ENCODE measurements around the gene ZNF814. TPM values are rescaled to one million over a fixed set of nuclear protein-coding genes. Genes with fewer than 3 reads are reported as not detected.

The ZNF814 gene
- total and polyA plus RNA-seq, 7 donors, result 4.2 to 13.3 (median 9.2) TPM

- TF ChIP-seq POLR2A (IDR thresholded peaks at IDR 0.05), result no peak
- TF ChIP-seq, protein P1, sequence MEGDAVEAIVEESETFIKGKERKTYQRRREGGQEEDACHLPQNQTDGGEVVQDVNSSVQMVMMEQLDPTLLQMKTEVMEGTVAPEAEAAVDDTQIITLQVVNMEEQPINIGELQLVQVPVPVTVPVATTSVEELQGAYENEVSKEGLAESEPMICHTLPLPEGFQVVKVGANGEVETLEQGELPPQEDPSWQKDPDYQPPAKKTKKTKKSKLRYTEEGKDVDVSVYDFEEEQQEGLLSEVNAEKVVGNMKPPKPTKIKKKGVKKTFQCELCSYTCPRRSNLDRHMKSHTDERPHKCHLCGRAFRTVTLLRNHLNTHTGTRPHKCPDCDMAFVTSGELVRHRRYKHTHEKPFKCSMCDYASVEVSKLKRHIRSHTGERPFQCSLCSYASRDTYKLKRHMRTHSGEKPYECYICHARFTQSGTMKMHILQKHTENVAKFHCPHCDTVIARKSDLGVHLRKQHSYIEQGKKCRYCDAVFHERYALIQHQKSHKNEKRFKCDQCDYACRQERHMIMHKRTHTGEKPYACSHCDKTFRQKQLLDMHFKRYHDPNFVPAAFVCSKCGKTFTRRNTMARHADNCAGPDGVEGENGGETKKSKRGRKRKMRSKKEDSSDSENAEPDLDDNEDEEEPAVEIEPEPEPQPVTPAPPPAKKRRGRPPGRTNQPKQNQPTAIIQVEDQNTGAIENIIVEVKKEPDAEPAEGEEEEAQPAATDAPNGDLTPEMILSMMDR (IDR thresholded peaks at IDR 0.05), result no peak
- no peak for TF ChIP-seq EP300 (IDR thresholded peaks at IDR 0.05)
- no peak for TF ChIP-seq POLR2AphosphoS5 (IDR thresholded peaks at IDR 0.05)
- H3K4me3 ChIP-seq, result no peak overlapping the region
- intact Hi-C loops (cut with DNase I), result no loop called here
- H3K27ac ChIP-seq, result no peak overlapping the region
- peaks cover 0 to 7% (median 0%) of the 10 kb centered on the region in 4 donors for H3K36me3 ChIP-seq
- no peak for DNase-seq
- H3K9me3 ChIP-seq, result no peaks in the 10 kb centered on the region
- H3K27me3 ChIP-seq, result no peaks in the 10 kb centered on the region
- H3K4me1 ChIP-seq, result peaks cover 0 to 22% (median 15%) of the 10 kb centered on the region in 4 donors
- 67 to 83% methylated on average over 4 of the region's 4 CpGs for WGBS, 2 donors
Measured at GRCh38 chr19:57802269-57802668, 86.6 kb downstream of the ZNF814 start.

DNA sequence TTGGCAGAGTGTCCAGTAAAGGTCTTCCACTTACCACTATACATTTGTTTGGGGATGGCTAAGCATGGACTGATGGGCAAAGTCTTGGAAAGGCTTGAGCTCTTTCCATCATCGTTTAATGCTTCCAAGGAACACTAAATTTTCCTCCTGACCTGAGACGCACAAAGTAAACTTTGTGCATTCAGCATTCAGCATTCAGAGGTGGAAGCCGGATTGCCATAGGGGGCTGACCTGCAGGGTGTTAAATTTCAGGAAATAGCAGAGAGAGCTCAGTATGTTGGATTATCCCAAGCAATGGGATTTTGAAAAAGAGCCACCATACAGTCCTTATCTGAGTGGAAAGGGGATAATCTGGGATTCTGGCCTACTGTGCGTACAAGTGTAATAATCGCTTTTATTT lies 88.1 kb downstream of the ZNF814 start:
- 77 to 93% methylated on average over 5 of the region's 5 CpGs for WGBS, 2 donors
- H3K36me3 ChIP-seq, result peaks cover 0 to 4% (median 3%) of the 10 kb centered on the region in 4 donors
- H3K4me1 ChIP-seq, result peaks cover 0 to 22% (median 15%) of the 10 kb centered on the region in 4 donors
- no peaks in the 10 kb centered on the region for H3K9me3 ChIP-seq
- DNase-seq, result no peak
- TF ChIP-seq POLR2A (IDR thresholded peaks at IDR 0.05) (no peak), EP300 (IDR thresholded peaks at IDR 0.05) (no peak), POLR2AphosphoS5 (IDR thresholded peaks at IDR 0.05) (no peak)
- TF ChIP-seq, protein P1 (IDR thresholded peaks at IDR 0.05), result no peak
- H3K4me3 ChIP-seq, result no peak overlapping the region
- intact Hi-C loops (cut with DNase I), result no loop called here
- H3K27me3 ChIP-seq, result no peaks in the 10 kb centered on the region
- no peak overlapping the region for H3K27ac ChIP-seq

Other genes starting within 250 kb of the ZNF814 start
- under 1 TPM in 1 of 4 donors, not detected in 3; 0.36 TPM for gene ZSCAN4, start 220.1 kb downstream of the ZNF814 start, total RNA-seq
- not detected for gene ZSCAN4, start 220.1 kb downstream of the ZNF814 start, polyA plus RNA-seq
- gene ZNF551, start 207.1 kb downstream of the ZNF814 start, total RNA-seq, result 10 to 100 TPM in 1 of 4 donors, 1 to 10 TPM in 3; 4.2 to 10.7 (median 6.6) TPM
- 1 to 10 TPM in 1 of 3 donors, under 1 TPM in 2; 0.60 to 4.1 (median 0.92) TPM for gene ZNF551, start 207.1 kb downstream of the ZNF814 start, polyA plus RNA-seq
- 1 to 10 TPM; 6.1 to 8.4 (median 7.7) TPM for gene ZNF154, start 179.8 kb downstream of the ZNF814 start, total RNA-seq
- gene ZNF154, start 179.8 kb downstream of the ZNF814 start, polyA plus RNA-seq, result 1 to 10 TPM in 1 of 3 donors, under 1 TPM in 1, not detected in 1; under 0.01 to 3.5 TPM
- 10 to 100 TPM; 10.5 to 14.6 (median 13.5) TPM for gene ZNF671, start 161.4 kb downstream of the ZNF814 start, total RNA-seq
- gene ZNF671, start 161.4 kb downstream of the ZNF814 start, polyA plus RNA-seq, result 1 to 10 TPM in 1 of 3 donors, under 1 TPM in 2; 0.60 to 5.2 (median 0.69) TPM
- gene ZNF776, start 142.2 kb downstream of the ZNF814 start, total RNA-seq, result 10 to 100 TPM in 3 of 4 donors, 1 to 10 TPM in 1; 8.3 to 12.5 (median 11.5) TPM
- 1 to 10 TPM; 2.1 to 7.6 (median 6.6) TPM for gene ZNF776, start 142.2 kb downstream of the ZNF814 start, polyA plus RNA-seq
- 10 to 100 TPM; 14.7 to 17.3 (median 15.6) TPM for gene ZNF586, start 119.4 kb downstream of the ZNF814 start, total RNA-seq
- gene ZNF586, start 119.4 kb downstream of the ZNF814 start, polyA plus RNA-seq, result 10 to 100 TPM in 1 of 3 donors, 1 to 10 TPM in 2; 4.8 to 10.7 (median 6.2) TPM
- 1 to 10 TPM; 2.4 to 7.1 (median 6.7) TPM for gene ZNF552, start 74.1 kb downstream of the ZNF814 start, total RNA-seq
- gene ZNF552, start 74.1 kb downstream of the ZNF814 start, polyA plus RNA-seq, result 10 to 100 TPM; 12.1 to 15.0 (median 13.6) TPM
- gene ZNF587B, start 58.7 kb downstream of the ZNF814 start, total RNA-seq, result 10 to 100 TPM in 2 of 4 donors, 1 to 10 TPM in 2; 7.2 to 13.0 (median 9.5) TPM
- gene ZNF587B, start 58.7 kb downstream of the ZNF814 start, polyA plus RNA-seq, result 1 to 10 TPM; 1.2 to 9.8 (median 2.8) TPM
- 10 to 100 TPM; 22.8 to 39.0 (median 33.1) TPM for gene ZNF587, start 39.2 kb downstream of the ZNF814 start, total RNA-seq
- 10 to 100 TPM in 1 of 3 donors, 1 to 10 TPM in 2; 4.2 to 26.8 (median 4.2) TPM for gene ZNF587, start 39.2 kb downstream of the ZNF814 start, polyA plus RNA-seq
- 10 to 100 TPM in 3 of 4 donors, 1 to 10 TPM in 1; 9.4 to 13.7 (median 12.5) TPM for gene ZNF417, start 27.6 kb upstream of the ZNF814 start, total RNA-seq
- gene ZNF417, start 27.6 kb upstream of the ZNF814 start, polyA plus RNA-seq, result 1 to 10 TPM; 1.2 to 5.6 (median 2.1) TPM
- 10 to 100 TPM in 3 of 4 donors, 1 to 10 TPM in 1; 8.3 to 12.5 (median 10.8) TPM for gene ZNF418, start 46.4 kb upstream of the ZNF814 start, total RNA-seq
- 1 to 10 TPM in 1 of 3 donors, under 1 TPM in 1, not detected in 1; 0.60 to 2.7 TPM for gene ZNF418, start 46.4 kb upstream of the ZNF814 start, polyA plus RNA-seq
- 1 to 10 TPM; 2.8 to 4.8 (median 3.8) TPM for gene ZNF256, start 58.7 kb upstream of the ZNF814 start, total RNA-seq
- gene ZNF256, start 58.7 kb upstream of the ZNF814 start, polyA plus RNA-seq, result 1 to 10 TPM in 2 of 3 donors, under 1 TPM in 1; 0.69 to 3.2 (median 2.4) TPM
- 1 to 10 TPM in 2 of 4 donors, under 1 TPM in 2; 0.66 to 1.5 (median 0.95) TPM for gene C19orf18, start 85.5 kb upstream of the ZNF814 start, total RNA-seq
- gene C19orf18, start 85.5 kb upstream of the ZNF814 start, polyA plus RNA-seq, result under 1 TPM in 1 of 3 donors, not detected in 2; 0.90 TPM
- 10 to 100 TPM in 3 of 4 donors, 1 to 10 TPM in 1; 9.8 to 32.1 (median 19.0) TPM for gene ZNF606, start 113.8 kb upstream of the ZNF814 start, total RNA-seq
- 1 to 10 TPM; 1.8 to 9.5 (median 3.6) TPM for gene ZNF606, start 113.8 kb upstream of the ZNF814 start, polyA plus RNA-seq
- not detected for gene ZSCAN1, start 145.0 kb upstream of the ZNF814 start, total RNA-seq
- under 1 TPM in 1 of 3 donors, not detected in 2; 0.10 TPM for gene ZSCAN1, start 145.0 kb upstream of the ZNF814 start, polyA plus RNA-seq
- gene ZNF135, start 170.2 kb upstream of the ZNF814 start, total RNA-seq, result 10 to 100 TPM in 1 of 4 donors, 1 to 10 TPM in 3; 6.1 to 10.0 (median 7.4) TPM
- gene ZNF135, start 170.2 kb upstream of the ZNF814 start, polyA plus RNA-seq, result 1 to 10 TPM in 1 of 3 donors, under 1 TPM in 2; 0.46 to 2.8 (median 0.60) TPM
- 10 to 100 TPM; 64.7 to 85.3 (median 73.8) TPM for gene ZSCAN18, start 209.2 kb upstream of the ZNF814 start, total RNA-seq
- 10 to 100 TPM in 2 of 3 donors, 1 to 10 TPM in 1; 5.8 to 31.4 (median 12.6) TPM for gene ZSCAN18, start 209.2 kb upstream of the ZNF814 start, polyA plus RNA-seq